ENCODE data around the gene PRDM16.

DNA sequence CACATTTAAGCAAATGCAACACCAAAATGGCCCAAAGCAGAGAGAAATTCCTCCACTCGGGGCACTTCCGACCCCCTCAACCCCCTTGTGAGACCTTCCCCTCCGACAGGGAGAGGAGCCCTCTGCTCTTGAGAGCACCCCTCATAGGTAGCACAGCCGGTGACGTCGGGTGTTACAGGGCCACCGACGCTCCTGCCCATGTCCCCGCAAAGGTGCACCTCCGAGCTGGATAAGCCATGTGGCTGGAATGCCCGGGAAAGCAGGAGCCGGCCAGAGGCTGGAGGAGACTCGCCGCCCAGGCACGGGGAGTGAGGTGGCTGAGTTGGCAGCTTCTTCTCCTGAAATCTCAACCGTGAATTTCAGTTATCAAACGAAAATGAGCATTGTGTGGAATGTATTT lies 318.4 kb downstream of the PRDM16 start:
- TF ChIP-seq POLR2A (IDR thresholded peaks at IDR 0.05) (no peak), EP300 (IDR thresholded peaks at IDR 0.05; ENCODE audit: low read depth) (no peak)
- TF ChIP-seq, protein P1, sequence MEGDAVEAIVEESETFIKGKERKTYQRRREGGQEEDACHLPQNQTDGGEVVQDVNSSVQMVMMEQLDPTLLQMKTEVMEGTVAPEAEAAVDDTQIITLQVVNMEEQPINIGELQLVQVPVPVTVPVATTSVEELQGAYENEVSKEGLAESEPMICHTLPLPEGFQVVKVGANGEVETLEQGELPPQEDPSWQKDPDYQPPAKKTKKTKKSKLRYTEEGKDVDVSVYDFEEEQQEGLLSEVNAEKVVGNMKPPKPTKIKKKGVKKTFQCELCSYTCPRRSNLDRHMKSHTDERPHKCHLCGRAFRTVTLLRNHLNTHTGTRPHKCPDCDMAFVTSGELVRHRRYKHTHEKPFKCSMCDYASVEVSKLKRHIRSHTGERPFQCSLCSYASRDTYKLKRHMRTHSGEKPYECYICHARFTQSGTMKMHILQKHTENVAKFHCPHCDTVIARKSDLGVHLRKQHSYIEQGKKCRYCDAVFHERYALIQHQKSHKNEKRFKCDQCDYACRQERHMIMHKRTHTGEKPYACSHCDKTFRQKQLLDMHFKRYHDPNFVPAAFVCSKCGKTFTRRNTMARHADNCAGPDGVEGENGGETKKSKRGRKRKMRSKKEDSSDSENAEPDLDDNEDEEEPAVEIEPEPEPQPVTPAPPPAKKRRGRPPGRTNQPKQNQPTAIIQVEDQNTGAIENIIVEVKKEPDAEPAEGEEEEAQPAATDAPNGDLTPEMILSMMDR (IDR thresholded peaks at IDR 0.05): no peak
